ENCODE data around the gene SH3BGR.

- TF ChIP-seq CTCF (IDR thresholded peaks at IDR 0.05) (no peak), POLR2A (IDR thresholded peaks at IDR 0.05) (no peak)
Observed at GRCh38 chr21:39529026-39529425, 77.3 kb downstream of the SH3BGR start.

Measured in right lobe of liver (tissue), 4 donors.